ENCODE measurements around the gene LSMEM2. TPM values are rescaled to one million over a fixed set of nuclear protein-coding genes. Genes with fewer than 3 reads are reported as not detected.

LSMEM2 gene
- total RNA-seq, 3 donors from 2014 or later: not detected

- H3K36me3 ChIP-seq: no peaks in the 10 kb centered on the region
Measured at GRCh38 chr3:50321336-50322114, 42.6 kb downstream of the LSMEM2 start.

GRCh38 chr3:50322115-50322385 is 43.2 kb downstream of the LSMEM2 start:
- no peaks in the 10 kb centered on the region for H3K27me3 ChIP-seq
- intact Hi-C loops (cut with DNase I; ENCODE audit: low total_unique reads): no loop called here
- no peaks in the 10 kb centered on the region for H3K9me3 ChIP-seq
- TF ChIP-seq POLR2AphosphoS5 (IDR thresholded peaks at IDR 0.05) (no peak), POLR2A (IDR thresholded peaks at IDR 0.05) (no peak), CTCF (IDR thresholded peaks at IDR 0.05) (no peak)
- H3K4me3 ChIP-seq: peak overlapping the region; percentile 54 to 85 (median 79)
- H3K4me1 ChIP-seq: peaks cover 18 to 38% of the 10 kb centered on the region in 2 donors
- no peak for DNase-seq (ENCODE audit: low spot score in 2 of 2)
- no peaks in the 10 kb centered on the region for H3K36me3 ChIP-seq
- H3K27ac ChIP-seq: peak overlapping the region; percentile 93 to 94

More at GRCh38 chr3:50321336-50322114, 42.6 kb downstream of the LSMEM2 start:
- peak overlapping the region; percentile 54 to 85 (median 79) for H3K4me3 ChIP-seq
- no peaks in the 10 kb centered on the region for H3K27me3 ChIP-seq
- intact Hi-C loops (cut with DNase I; ENCODE audit: low total_unique reads): no loop called here
- peak; percentile 86 to 87 for DNase-seq (ENCODE audit: low spot score in 2 of 2)
- peak; percentile 23 to 52 (median 30) for TF ChIP-seq POLR2AphosphoS5 (IDR thresholded peaks at IDR 0.05)
- peak in 2 of 3 donors; percentile 45 to 47 for TF ChIP-seq CTCF (IDR thresholded peaks at IDR 0.05)
- TF ChIP-seq POLR2A (IDR thresholded peaks at IDR 0.05): no peak
- H3K9me3 ChIP-seq: no peaks in the 10 kb centered on the region
- peak overlapping the region; percentile 93 to 94 for H3K27ac ChIP-seq
- H3K4me1 ChIP-seq: peaks cover 18 to 41% of the 10 kb centered on the region in 2 donors

- Histone ChIP-seq H3K36me3 (no peaks in the 10 kb centered on the region), H3K27ac (peak within 1 kb of the TSS; percentile 93 to 94), H3K27me3 (no peaks in the 10 kb centered on the region), H3K9me3 (no peaks in the 10 kb centered on the region), H3K4me1 (peaks cover 18 to 38% of the 10 kb centered on the region in 2 donors), H3K4me3 (peak within 1 kb of the TSS; percentile 54 to 85 (median 79))
- no peak for DNase-seq (ENCODE audit: low spot score in 2 of 2)
- TF ChIP-seq POLR2AphosphoS5 (IDR thresholded peaks at IDR 0.05) (peak in 2 of 3 donors; percentile 53 to 77), CTCF (IDR thresholded peaks at IDR 0.05) (no peak)
- intact Hi-C loops (cut with DNase I; ENCODE audit: low total_unique reads): no loop called here
Measured at GRCh38 chr3:50322386-50323091, 43.7 kb downstream of the LSMEM2 start, which contains the start of gene HYAL2. TSS of gene HYAL2 (minus strand) at chr3:50322745. CDS start at chr3:50320489, 2,256 bp downstream.

- DNase-seq (ENCODE audit: low spot score in 2 of 2): no peak
- Histone ChIP-seq H3K4me3 (peak overlapping the region; percentile 54 to 85 (median 79)), H3K36me3 (no peaks in the 10 kb centered on the region), H3K9me3 (no peaks in the 10 kb centered on the region), H3K27ac (peak overlapping the region; percentile 31 to 93), H3K4me1 (peaks cover 12 to 34% of the 10 kb centered on the region in 2 donors), H3K27me3 (no peaks in the 10 kb centered on the region)
- TF ChIP-seq CTCF (IDR thresholded peaks at IDR 0.05): no peak
- TF ChIP-seq POLR2A (IDR thresholded peaks at IDR 0.05): no peak
- peak in 1 of 3 donors; percentile 5 for TF ChIP-seq POLR2AphosphoS5 (IDR thresholded peaks at IDR 0.05)
- intact Hi-C loops (cut with DNase I; ENCODE audit: low total_unique reads): no loop called here
Measured at GRCh38 chr3:50323092-50323600, 44.3 kb downstream of the LSMEM2 start.
